Thoracic aorta (tissue), 2 donors: ENCODE results near the gene LRP5. TPM values are rescaled to one million over a fixed set of nuclear protein-coding genes. Genes with fewer than 3 reads are reported as not detected.

ENCODE experiments used
- ATAC-seq: fragments of 150-250 bp; one replicate; pipeline ENCODE4 v1.8.0; 2017; ENCODE audit warnings: low read depth; ENCODE audit not compliant: insufficient number of reproducible peaks, low FRiP score
- DNase-seq: peaks from one replicate; pipeline ENCODE4 v3.0.0-alpha.2; 2020; ENCODE audit warnings: low spot score
- H3K27ac ChIP-seq, 2 donors: fragments of 200-600 bp; sonication (generic); 1 replicate in 1 of 2; 2 replicates in 1 of 2; pipeline ENCODE4 v1.5.1; 2016; ENCODE audit warnings: mild to moderate bottlenecking in 2 of 2, moderate library complexity in 2 of 2
- H3K27me3 ChIP-seq: fragments of 200-600 bp; sonication (generic); replicated peaks from 2 replicates; pipeline ENCODE4 v1.6.0; 2016; ENCODE audit warnings: mild to moderate bottlenecking; ENCODE audit not compliant: insufficient read depth
- H3K36me3 ChIP-seq: fragments of 200-600 bp; sonication (generic); one replicate; pipeline ENCODE4 v1.5.1; 2016
- H3K4me1 ChIP-seq, 2 donors: fragments of 200-600 bp; sonication (generic); 1 replicate in 1 of 2; 2 replicates in 1 of 2; pipeline versions ENCODE4 v1.5.1 to v1.6.0; 2016; ENCODE audit warnings: low read depth in 2 of 2, mild to moderate bottlenecking in 1 of 2; ENCODE audit not compliant: control insufficient read depth in 1 of 2
- H3K4me3 ChIP-seq: fragments of 200-600 bp; sonication (generic); 2 replicates; pipeline ENCODE4 v1.5.1; 2016; ENCODE audit warnings: mild to moderate bottlenecking
- H3K9me3 ChIP-seq: fragments of 200-600 bp; sonication (generic); 2 replicates; pipeline ENCODE4 v1.5.1; 2016
- CTCF ChIP-seq: fragments of 200-600 bp; sonication (generic); IDR thresholded peaks from one replicate; pipeline ENCODE4 v1.5.1; 2019; ENCODE audit warnings: antibody characterized with exemption
- total RNA-seq, 2 donors: library from RNA; depleted of rRNA; stranded (reverse); fragments of >200 nt; gene quantifications; one replicate each; pipeline versions ENCODE4 v1.1.0 to v1.2.3, GENCODE V29; 2016

LRP5 gene
- total RNA-seq, 2 donors from 2014 or later, result 67.2 to 99.1 TPM

GRCh38 chr11:68459886-68460740 is 147.7 kb downstream of the LRP5 start:
- no peaks in the 10 kb centered on the region for H3K36me3 ChIP-seq
- peaks cover 33 to 40% of the 10 kb centered on the region in 2 donors for H3K4me1 ChIP-seq
- H3K4me3 ChIP-seq, result peak overlapping the region; percentile 94
- peak overlapping the region; percentile 91 to 94 for H3K27ac ChIP-seq
- DNase-seq, result peak; percentile 96
- H3K9me3 ChIP-seq, result no peaks in the 10 kb centered on the region
- peak; percentile 16 for TF ChIP-seq CTCF
- ATAC-seq, result peak; percentile 90
- H3K27me3 ChIP-seq, result no peaks in the 10 kb centered on the region

DNA sequence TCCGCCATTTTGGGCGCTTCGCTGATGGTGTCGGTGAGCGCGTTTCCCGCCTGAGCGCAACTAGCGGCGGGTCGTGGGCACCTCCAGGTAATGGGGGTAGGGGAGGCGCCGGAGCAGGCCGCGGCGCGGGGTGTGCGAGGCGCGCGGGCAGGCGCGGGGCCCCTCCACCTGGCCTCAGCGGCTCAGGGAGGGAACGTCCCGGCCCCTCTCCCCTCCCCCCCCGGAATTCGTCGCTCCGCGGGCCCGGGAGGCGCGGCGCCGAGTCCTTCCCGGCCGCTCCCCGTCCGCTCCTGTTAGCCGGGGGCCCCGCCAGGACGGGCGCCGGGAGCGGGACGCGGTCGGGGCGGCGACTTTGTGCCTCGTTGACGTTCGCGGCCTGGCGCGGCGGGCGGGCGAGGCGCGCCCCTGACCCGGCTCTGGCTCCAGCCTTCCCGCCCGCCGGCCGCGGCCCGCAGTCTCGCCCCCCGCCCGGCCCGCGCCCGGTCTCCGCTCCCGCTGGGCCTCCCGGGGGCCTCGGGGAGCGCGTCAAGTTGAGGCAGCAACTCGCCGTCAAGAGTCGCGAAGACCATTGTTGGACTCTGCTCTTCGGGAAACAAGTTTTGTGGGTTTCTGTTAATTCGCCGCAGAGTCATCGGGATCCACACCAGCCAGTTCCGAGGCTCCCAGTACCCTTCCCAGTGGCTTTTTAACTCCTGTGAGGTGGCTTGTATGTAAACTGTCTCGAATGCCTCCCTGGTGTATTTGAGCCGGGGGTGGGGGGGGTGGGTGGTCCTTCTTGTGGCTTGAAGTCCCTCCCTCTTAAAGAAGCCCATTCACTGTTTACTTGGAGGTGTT is 148.6 kb downstream of the LRP5 start, which contains the start of gene PPP6R3:
Gene PPP6R3, plus strand, starts transcription at position 12 of the 834 bp plus-strand sequence. CDS start 76,913 bp downstream, outside the sequence.
- Histone ChIP-seq H3K36me3 (no peaks in the 10 kb centered on the region), H3K4me1 (peaks cover 38 to 49% of the 10 kb centered on the region in 2 donors), H3K27me3 (no peaks in the 10 kb centered on the region), H3K9me3 (no peaks in the 10 kb centered on the region), H3K27ac (peak within 1 kb of the TSS; percentile 91 to 94), H3K4me3 (peak within 1 kb of the TSS; percentile 94)
- TF ChIP-seq CTCF, result no peak
- DNase-seq (no peak), ATAC-seq (peak; percentile 39)

DNA sequence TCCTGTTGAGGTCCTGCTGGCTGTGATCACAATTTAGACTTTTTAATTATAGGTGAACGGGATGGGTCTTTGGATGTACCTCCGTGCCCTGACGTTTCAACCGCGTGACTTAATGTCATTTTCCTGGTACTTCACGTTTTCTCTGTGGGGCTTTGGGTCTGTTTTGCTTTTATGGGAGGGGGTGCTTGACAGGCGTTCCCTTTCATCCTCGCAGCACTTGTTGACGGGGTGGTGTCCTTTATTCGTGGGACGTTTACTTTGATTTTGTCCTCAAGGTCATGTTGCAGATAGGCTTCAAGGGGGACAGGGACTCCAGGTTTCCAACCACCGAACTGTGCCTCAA is 149.2 kb downstream of the LRP5 start:
- ATAC-seq (no peak), DNase-seq (no peak)
- Histone ChIP-seq H3K9me3 (no peaks in the 10 kb centered on the region), H3K4me3 (peak overlapping the region; percentile 94), H3K27me3 (no peaks in the 10 kb centered on the region), H3K36me3 (no peaks in the 10 kb centered on the region), H3K27ac (no peak overlapping the region), H3K4me1 (peaks cover 38 to 53% of the 10 kb centered on the region in 2 donors)
- TF ChIP-seq CTCF, result no peak

DNA sequence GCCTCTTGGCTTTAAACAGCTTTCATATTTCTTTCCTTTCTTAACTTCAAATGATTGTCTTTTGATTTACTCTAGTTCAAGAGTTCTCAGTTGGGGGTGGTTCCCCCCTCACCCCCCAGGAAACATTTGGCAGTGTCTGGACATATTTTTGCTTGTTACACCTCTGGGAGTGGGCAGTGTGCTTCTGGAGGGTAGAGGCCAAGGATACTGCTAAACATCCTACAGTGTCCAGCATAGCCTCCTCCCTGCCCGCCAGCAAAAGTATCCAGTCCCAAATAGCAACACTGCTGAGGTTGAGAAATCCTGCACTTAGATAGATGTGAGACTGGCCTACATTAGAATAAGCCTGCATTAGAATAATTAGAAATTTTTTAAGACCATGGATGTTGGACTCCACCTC is 151.3 kb downstream of the LRP5 start:
- DNase-seq, result no peak
- no peak overlapping the region for H3K27ac ChIP-seq

More for the DNA sequence above, 151.3 kb downstream of the LRP5 start:
- Histone ChIP-seq H3K4me1 (peaks cover 46 to 72% of the 10 kb centered on the region in 2 donors), H3K9me3 (no peaks in the 10 kb centered on the region), H3K36me3 (no peaks in the 10 kb centered on the region), H3K27me3 (no peaks in the 10 kb centered on the region), H3K4me3 (peak overlapping the region; percentile 10)
- TF ChIP-seq CTCF, result no peak
- ATAC-seq, result no peak
